ENCODE measurements around the gene HECW1.
"Not testable (repeated sequence)": the region's sequence is repeated elsewhere in the genome, so short reads cannot be mapped to it uniquely, and the experiment has no call there.

The HECW1 gene

DNA sequence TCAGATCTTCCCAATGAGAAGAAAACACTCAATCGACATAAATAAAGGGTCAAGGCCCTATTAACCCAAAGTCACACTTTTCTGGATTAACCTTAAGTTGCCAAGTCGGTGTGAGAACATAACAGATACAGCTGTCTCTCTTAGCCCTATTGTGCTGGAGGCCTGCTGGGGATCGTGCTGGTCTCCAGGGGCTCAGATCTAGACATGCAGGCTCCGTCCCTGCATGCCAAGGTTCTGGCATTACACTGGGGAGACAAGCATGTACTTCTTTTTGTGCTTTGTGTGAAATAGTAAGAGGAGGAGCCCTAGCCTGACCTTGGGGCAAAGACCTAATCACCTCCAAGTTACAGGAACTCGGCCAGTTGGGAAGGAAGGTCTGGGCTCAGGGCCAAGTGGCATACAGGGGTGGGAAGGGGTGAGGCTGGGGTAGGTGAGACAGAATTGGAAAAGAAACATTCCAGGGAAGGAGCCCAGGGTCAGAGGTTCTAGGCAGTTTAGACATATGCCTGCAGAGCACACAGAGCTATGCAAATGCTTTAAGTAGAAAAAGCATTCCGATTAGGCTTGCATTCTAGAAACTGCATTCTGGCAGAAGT, 216.4 kb downstream of the HECW1 start:
- TF ChIP-seq, protein P1, sequence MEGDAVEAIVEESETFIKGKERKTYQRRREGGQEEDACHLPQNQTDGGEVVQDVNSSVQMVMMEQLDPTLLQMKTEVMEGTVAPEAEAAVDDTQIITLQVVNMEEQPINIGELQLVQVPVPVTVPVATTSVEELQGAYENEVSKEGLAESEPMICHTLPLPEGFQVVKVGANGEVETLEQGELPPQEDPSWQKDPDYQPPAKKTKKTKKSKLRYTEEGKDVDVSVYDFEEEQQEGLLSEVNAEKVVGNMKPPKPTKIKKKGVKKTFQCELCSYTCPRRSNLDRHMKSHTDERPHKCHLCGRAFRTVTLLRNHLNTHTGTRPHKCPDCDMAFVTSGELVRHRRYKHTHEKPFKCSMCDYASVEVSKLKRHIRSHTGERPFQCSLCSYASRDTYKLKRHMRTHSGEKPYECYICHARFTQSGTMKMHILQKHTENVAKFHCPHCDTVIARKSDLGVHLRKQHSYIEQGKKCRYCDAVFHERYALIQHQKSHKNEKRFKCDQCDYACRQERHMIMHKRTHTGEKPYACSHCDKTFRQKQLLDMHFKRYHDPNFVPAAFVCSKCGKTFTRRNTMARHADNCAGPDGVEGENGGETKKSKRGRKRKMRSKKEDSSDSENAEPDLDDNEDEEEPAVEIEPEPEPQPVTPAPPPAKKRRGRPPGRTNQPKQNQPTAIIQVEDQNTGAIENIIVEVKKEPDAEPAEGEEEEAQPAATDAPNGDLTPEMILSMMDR (IDR thresholded peaks at IDR 0.05; ENCODE audit: low read depth, low read length, missing control alignments): no peak
- no peaks in the 10 kb centered on the region for H3K36me3 ChIP-seq (replicated peaks)
- H3K27me3 ChIP-seq (replicated peaks): no peaks in the 10 kb centered on the region
- DNase-seq: no peak
- in situ Hi-C loops (cut with HindIII; ENCODE audit: low pct_ligation_motif_present, low sequenced_read_pairs): no loop called here
- H3K27ac ChIP-seq: no peak overlapping the region
- no peak overlapping the region for H3K4me3 ChIP-seq (ENCODE audit: low read depth, low read length)

DNA sequence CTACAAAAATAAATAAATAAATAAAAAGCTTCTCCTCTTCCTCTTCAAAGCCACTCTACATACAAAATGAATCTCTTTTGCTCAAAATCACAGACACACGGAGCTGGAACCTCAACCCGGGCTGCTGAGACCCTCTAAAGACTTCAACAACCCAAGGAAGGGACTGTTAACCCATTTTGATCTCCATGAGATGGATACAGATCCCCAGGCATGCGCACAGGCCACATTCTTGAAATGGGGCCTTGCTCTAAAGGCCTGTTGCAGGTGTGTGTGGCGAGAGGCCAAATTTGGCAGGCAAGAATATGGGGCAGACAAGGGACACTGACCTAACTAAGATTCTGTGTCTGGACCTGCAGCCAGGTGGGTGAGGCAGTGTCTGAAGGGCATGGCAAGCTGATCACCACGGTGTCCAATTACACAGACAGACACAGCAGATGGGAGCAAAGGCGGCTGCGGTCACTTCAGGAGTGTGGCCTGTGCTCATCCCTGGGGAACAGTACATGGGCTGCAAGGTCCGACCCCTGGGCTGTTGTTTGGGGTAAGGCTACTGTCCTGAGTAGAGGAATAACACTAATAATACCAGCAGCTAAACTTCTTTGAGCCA, 219.8 kb downstream of the HECW1 start:
- Histone ChIP-seq H3K27me3 (replicated peaks) (no peaks in the 10 kb centered on the region), H3K36me3 (replicated peaks) (no peaks in the 10 kb centered on the region), H3K27ac (no peak overlapping the region), H3K4me3 (ENCODE audit: low read depth, low read length) (no peak overlapping the region)
- no peak for DNase-seq
- in situ Hi-C loops (cut with HindIII; ENCODE audit: low pct_ligation_motif_present, low sequenced_read_pairs): no loop called here
- TF ChIP-seq, protein P1 (IDR thresholded peaks at IDR 0.05; ENCODE audit: low read depth, low read length, missing control alignments): no peak

DNA sequence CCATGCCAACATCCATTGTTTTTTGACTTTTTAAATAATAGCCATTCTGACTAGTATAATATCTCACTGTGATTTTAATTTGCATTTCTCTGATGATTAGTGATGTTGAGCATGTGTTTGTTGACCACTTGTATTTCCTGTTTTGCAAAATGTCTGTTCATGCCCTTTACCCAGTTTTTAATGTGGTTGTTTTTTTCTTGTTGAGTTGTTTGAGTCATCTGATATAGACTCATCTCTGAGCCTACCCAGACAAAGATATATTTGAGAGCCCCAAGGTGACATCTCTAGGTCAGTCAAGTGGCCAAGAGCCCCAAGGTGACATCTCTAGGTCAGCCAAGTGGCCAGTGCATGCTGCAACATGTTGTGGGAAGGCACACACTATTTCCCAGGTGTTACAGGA, 224.7 kb downstream of the HECW1 start:
- Histone ChIP-seq H3K4me3 (ENCODE audit: low read depth, low read length) (no peak overlapping the region), H3K36me3 (replicated peaks) (no peaks in the 10 kb centered on the region), H3K27me3 (replicated peaks) (no peaks in the 10 kb centered on the region), H3K27ac (no peak overlapping the region)
- no peak for DNase-seq
- in situ Hi-C loops (cut with HindIII; ENCODE audit: low pct_ligation_motif_present, low sequenced_read_pairs): no loop called here
- TF ChIP-seq, protein P1 (IDR thresholded peaks at IDR 0.05; ENCODE audit: low read depth, low read length, missing control alignments): no peak

DNA sequence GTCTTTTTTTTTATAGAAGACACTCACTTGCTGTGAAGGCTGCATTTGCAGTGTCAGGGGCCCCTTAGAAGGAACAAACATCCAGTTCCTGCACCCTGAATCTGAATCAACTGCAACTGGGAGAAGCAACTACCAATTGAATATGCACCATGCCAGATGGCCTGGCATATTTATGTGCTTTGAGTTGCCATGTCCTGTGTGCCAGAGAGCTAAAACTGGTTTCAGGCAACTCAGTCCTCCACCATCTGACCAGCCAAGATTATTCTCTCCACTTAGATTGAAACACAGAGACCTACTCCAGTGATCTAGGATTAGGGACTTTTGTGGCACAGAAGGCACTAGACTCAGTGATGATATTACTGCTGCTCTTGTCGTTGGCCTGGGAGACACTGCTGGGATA, 225.4 kb downstream of the HECW1 start:
- TF ChIP-seq, protein P1 (IDR thresholded peaks at IDR 0.05; ENCODE audit: low read depth, low read length, missing control alignments): no peak

DNA sequence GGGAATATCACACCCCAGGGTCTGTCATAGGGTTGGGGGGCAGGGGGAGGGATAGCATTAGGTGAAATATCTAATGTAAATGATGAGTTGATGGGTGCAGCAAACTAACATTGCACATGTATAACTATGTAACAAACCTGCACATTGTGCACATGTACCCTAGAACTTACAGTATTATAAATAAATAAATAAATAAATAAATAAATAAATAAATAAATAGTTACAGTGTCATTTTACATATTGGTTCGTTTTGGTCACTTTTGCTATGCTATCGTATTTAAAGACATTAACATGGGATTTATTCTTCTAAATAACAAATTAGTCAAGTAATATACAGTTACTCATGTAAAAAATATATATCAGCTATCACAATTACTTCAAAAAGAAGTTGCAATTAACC, 228.7 kb downstream of the HECW1 start:
- H3K4me3 ChIP-seq (ENCODE audit: low read depth, low read length): no peak overlapping the region
- no peaks in the 10 kb centered on the region for H3K36me3 ChIP-seq (replicated peaks)
- H3K27me3 ChIP-seq (replicated peaks): no peaks in the 10 kb centered on the region
- TF ChIP-seq, protein P1 (IDR thresholded peaks at IDR 0.05; ENCODE audit: low read depth, low read length, missing control alignments): no peak
- no peak for DNase-seq
- H3K27ac ChIP-seq: no peak overlapping the region
- in situ Hi-C loops (cut with HindIII; ENCODE audit: low pct_ligation_motif_present, low sequenced_read_pairs): no loop called here

More for the DNA sequence above, 225.4 kb downstream of the HECW1 start:
- in situ Hi-C loops (cut with HindIII; ENCODE audit: low pct_ligation_motif_present, low sequenced_read_pairs): no loop called here
- H3K36me3 ChIP-seq (replicated peaks): no peaks in the 10 kb centered on the region
- H3K27ac ChIP-seq: no peak overlapping the region
- H3K27me3 ChIP-seq (replicated peaks): no peaks in the 10 kb centered on the region
- no peak for DNase-seq
- no peak overlapping the region for H3K4me3 ChIP-seq (ENCODE audit: low read depth, low read length)

DNA sequence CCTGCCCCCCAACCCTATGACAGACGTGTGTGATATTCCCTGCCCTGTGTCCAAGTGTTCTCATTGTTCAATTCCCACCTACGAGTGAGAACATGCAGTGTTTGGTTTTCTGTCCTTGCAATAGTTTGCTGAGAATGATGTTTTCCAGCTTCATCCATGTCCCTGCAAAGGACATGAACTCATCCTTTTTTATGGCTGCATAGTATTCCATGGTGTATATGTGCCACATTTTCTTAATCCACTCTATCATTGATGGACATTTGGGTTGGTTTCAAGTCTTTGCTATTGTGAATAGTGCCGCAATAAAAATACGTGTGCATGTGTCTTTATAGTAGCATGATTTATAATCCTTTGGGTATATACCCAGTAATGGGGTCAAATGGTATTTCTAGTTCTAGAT, 231.0 kb downstream of the HECW1 start:
- H3K27me3 ChIP-seq (replicated peaks); H3K36me3 ChIP-seq (replicated peaks); H3K27ac ChIP-seq; in situ Hi-C loops (cut with HindIII; ENCODE audit: low pct_ligation_motif_present, low sequenced_read_pairs); H3K4me3 ChIP-seq (ENCODE audit: low read depth, low read length); DNase-seq: not testable (repeated sequence)

DNA sequence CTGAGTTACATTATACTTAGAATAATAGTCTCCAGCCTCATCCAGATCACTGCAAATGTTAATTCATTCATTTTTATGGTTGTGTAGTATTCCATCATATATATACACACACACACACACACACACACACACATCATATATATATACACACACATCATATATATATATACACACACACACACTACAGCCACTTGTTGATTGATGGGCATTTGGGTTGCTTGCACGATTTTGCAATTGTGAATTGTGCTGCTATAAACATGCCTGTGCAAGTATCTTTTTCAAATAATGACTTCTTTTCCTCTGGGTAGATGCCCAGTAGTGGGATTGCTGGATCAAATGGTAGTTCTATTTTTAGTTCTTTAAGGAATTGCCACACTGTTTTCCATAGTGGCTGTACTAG, 233.2 kb downstream of the HECW1 start:
- H3K4me3 ChIP-seq (ENCODE audit: low read depth, low read length): not testable (repeated sequence)

More for the DNA sequence above, 233.2 kb downstream of the HECW1 start:
- H3K36me3 ChIP-seq (replicated peaks); in situ Hi-C loops (cut with HindIII; ENCODE audit: low pct_ligation_motif_present, low sequenced_read_pairs); DNase-seq; H3K27ac ChIP-seq; H3K27me3 ChIP-seq (replicated peaks): not testable (repeated sequence)

All from brain microvascular endothelial cell (primary cell).